Measurements from ENCODE around the gene C17orf107. TPM values are rescaled to one million over a fixed set of nuclear protein-coding genes. Genes with fewer than 3 reads are reported as not detected.
"Not testable (repeated sequence)": the region's sequence is repeated elsewhere in the genome, so short reads cannot be mapped to it uniquely, and the experiment has no call there.

Gene C17orf107
- total and polyA plus RNA-seq, 2 of the 13 experiments (the other 11 are each of a cell fraction or from before 2014, with no cell fraction given) = 0.20 to 0.59 TPM

DNA sequence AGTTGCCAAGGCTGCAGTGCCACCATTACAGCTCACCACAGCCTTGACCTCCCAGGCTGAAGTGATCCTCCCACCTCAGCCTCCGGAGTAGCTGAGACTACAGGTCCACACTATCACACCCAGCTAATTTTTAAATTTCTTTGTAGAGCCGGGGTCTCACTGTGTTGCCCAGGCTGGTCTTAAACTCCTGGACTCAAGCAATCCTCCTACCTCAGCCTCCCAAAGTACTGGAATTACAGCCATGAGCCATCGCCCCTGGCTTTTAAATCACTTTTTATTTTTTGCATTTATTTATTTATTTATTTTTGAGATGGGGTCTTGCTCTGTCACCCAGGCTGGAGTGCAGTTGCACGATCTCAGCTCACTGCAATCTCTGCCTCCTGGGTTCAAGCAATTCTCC is 15.2 kb downstream of the C17orf107 start:
- H3K27me3 ChIP-seq (ENCODE audit: control insufficient read depth in 1 of 2, insufficient read depth in 2 of 2, low read length in 2 of 2); H3K27ac ChIP-seq (ENCODE audit: extremely low read length, insufficient read depth, low read length); H3K36me3 ChIP-seq (replicated peaks in 1 of 2; ENCODE audit: control insufficient read depth in 1 of 2, insufficient read depth in 2 of 2, low read length in 2 of 2); H3K4me3 ChIP-seq (replicated peaks in 1 of 3; ENCODE audit: insufficient read depth in 1 of 3, low read depth in 2 of 3, low read length in 3 of 3); FAIRE-seq; H3K79me2 ChIP-seq (ENCODE audit: insufficient read depth, low read length); intact Hi-C loops (cut with micrococcal nuclease; ENCODE audit: unreplicated experiment); H3K9me3 ChIP-seq (ENCODE audit: low read length); BruUV-seq (replicated peaks); H4K20me1 ChIP-seq (ENCODE audit: insufficient read depth, low read length); H3K9ac ChIP-seq (ENCODE audit: insufficient read depth, low read depth, low read length); DNase-seq (ENCODE audit: low spot score); in situ Hi-C loops (cut with HindIII; ENCODE audit: extremely low pct_ligation_motif_present, low pct_unique_long_range_greater_than_20kb); H3K4me2 ChIP-seq (ENCODE audit: low read depth, low read length); H2AFZ ChIP-seq (ENCODE audit: low read length); CTCF ChIA-PET (ENCODE audit: low intra/inter-chr PET ratio, low total read pairs); ATAC-seq: not testable (repeated sequence)
- TF ChIP-seq ZNF770 (CRISPR knock-in tag; IDR thresholded peaks at IDR 0.05) (0 out of 2 replicates have a peak, but pooled peaks have one; percentile 26), ZNF121 (CRISPR knock-in tag; IDR thresholded peaks at IDR 0.05) (peak; percentile 66)
- peaks cover 47% of the 10 kb centered on the region for H3K4me1 ChIP-seq (ENCODE audit: insufficient read depth, low read length)
- WGBS (ENCODE audit: low lambda C conversion rate) = 56% methylated on average over 4 of the region's 4 CpGs
- POLR2A ChIA-PET = interaction anchor here (1.0 to 2.6 kb wide), 2 partner anchors 25 kb away, joined by 3 to 12 read pairs; partner anchors contain the start of genes RNF167 and SLC25A11

GRCh38 chr17:4919511-4920047 is 20.2 kb downstream of the C17orf107 start:
- no peaks in the 10 kb centered on the region for H3K27me3 ChIP-seq (ENCODE audit: control insufficient read depth in 1 of 2, insufficient read depth in 2 of 2, low read length in 2 of 2)
- H3K36me3 ChIP-seq (replicated peaks in 1 of 2; ENCODE audit: control insufficient read depth in 1 of 2, insufficient read depth in 2 of 2, low read length in 2 of 2) = no peaks in the 10 kb centered on the region
- in situ Hi-C loops (cut with HindIII; ENCODE audit: extremely low pct_ligation_motif_present, low pct_unique_long_range_greater_than_20kb) = no loop called here
- peak overlapping the region; percentile 75 for H3K4me2 ChIP-seq (ENCODE audit: low read depth, low read length)
- BruUV-seq (replicated peaks) = no TSS peak
- no peaks in the 10 kb centered on the region for H3K79me2 ChIP-seq (ENCODE audit: insufficient read depth, low read length)
- no peak overlapping the region for H3K9ac ChIP-seq (ENCODE audit: insufficient read depth, low read depth, low read length)
- no peaks in the 10 kb centered on the region for H4K20me1 ChIP-seq (ENCODE audit: insufficient read depth, low read length)
- H3K27ac ChIP-seq (ENCODE audit: extremely low read length, insufficient read depth, low read length) = no peak overlapping the region
- peaks cover 23% of the 10 kb centered on the region for H3K4me1 ChIP-seq (ENCODE audit: insufficient read depth, low read length)
- WGBS (ENCODE audit: low lambda C conversion rate) = 16% methylated on average over 8 of the region's 8 CpGs
- ATAC-seq (peak; percentile 32), DNase-seq (ENCODE audit: low spot score) (no peak), FAIRE-seq (no peak)
- no peaks in the 10 kb centered on the region for H3K9me3 ChIP-seq (ENCODE audit: low read length)
- ChIA-PET CTCF (ENCODE audit: low intra/inter-chr PET ratio, low total read pairs) (no interaction called here), POLR2A (interaction anchor here (0.6 to 3.0 kb wide), 12 partner anchors 9 to 216 kb away, joined by 3 to 35 read pairs (median 6); partner anchors contain the start of genes ENO3, PELP1, PFN1 and RNF167)
- intact Hi-C loops (cut with micrococcal nuclease; ENCODE audit: unreplicated experiment) = no loop called here
- H2AFZ ChIP-seq (ENCODE audit: low read length) = no peak overlapping the region
- H3K4me3 ChIP-seq (replicated peaks in 1 of 3; ENCODE audit: insufficient read depth in 1 of 3, low read depth in 2 of 3, low read length in 3 of 3) = peak overlapping the region in 1 of 3 experiments; percentile 26; a peak in 4 of 6 replicates
- no peak for TF ChIP-seq RXRA (CRISPR knock-in tag; IDR thresholded peaks at IDR 0.05)
- TF ChIP-seq HMG20A (CRISPR knock-in tag; IDR thresholded peaks at IDR 0.05; ENCODE audit: borderline replicate concordance) = no peak
- no peak for TF ChIP-seq GABPA (IDR thresholded peaks at IDR 0.05; ENCODE audit: low read depth, low read length)
- no peak for TF ChIP-seq GABPA (CRISPR knock-in tag; IDR thresholded peaks at IDR 0.05; ENCODE audit: low read depth)
- TF ChIP-seq ZNF235 (CRISPR knock-in tag; IDR thresholded peaks at IDR 0.05; ENCODE audit: borderline replicate concordance) = no peak
- TF ChIP-seq ZNF225 (CRISPR knock-in tag; IDR thresholded peaks at IDR 0.05) = no peak
- no peak for TF ChIP-seq RARA (CRISPR knock-in tag; IDR thresholded peaks at IDR 0.05)

Measured in HepG2 (cell line).